Right lobe of liver (tissue), 6 donors: ENCODE data around the gene APP. TPM values are rescaled to one million over a fixed set of nuclear protein-coding genes. Genes with fewer than 3 reads are reported as not detected.

Source experiments
- ATAC-seq, 4 donors: fragments of 200-7000 bp; cut with Tn5 transposase; one replicate each; pipeline ENCODE4 v1.9.1; 2020; ENCODE audit warnings: mild to moderate bottlenecking in 4 of 4, moderate library complexity in 4 of 4
- DNase-seq, 3 donors: peaks; one replicate each; pipeline ENCODE4 v3.0.0-alpha.2; 2020
- H3K27ac ChIP-seq, 3 donors: fragments of 200-600 bp; one replicate each; pipeline ENCODE4 v1.8.0; 2022
- H3K27me3 ChIP-seq, 2 donors: fragments of 200-600 bp; one replicate each; pipeline ENCODE4 v1.8.0; 2022
- H3K36me3 ChIP-seq, 4 donors: fragments of 200-600 bp; sonication (generic) in 1 of 4; one replicate each; pipeline versions ENCODE4 v1.5.1 to v1.8.0; 2017 to 2022; ENCODE audit warnings: control low read depth in 1 of 4
- H3K4me1 ChIP-seq, 4 donors: fragments of 200-600 bp; sonication (generic) in 1 of 4; one replicate each; pipeline versions ENCODE4 v1.5.1 to v1.8.0; 2017 to 2022; ENCODE audit warnings: control low read depth in 1 of 4
- H3K4me3 ChIP-seq, 3 donors: fragments of 200-600 bp; one replicate each; pipeline ENCODE4 v1.8.0; 2022
- H3K9me3 ChIP-seq, 4 donors: fragments of 200-600 bp; sonication (generic) in 1 of 4; one replicate each; pipeline versions ENCODE4 v1.5.1 to v1.8.0; 2017 to 2022; ENCODE audit warnings: control low read depth in 1 of 4
- POLR2A ChIP-seq: fragments of 450-650 bp; IDR thresholded peaks from one replicate; pipeline ENCODE4 v1.6.1; 2017; ENCODE audit warnings: antibody characterized with exemption, mild to moderate bottlenecking
- WGBS: methylation state at CpG from one replicate; pipeline ENCODE4 v1.1.6; 2018; ENCODE audit warnings: low coverage, low lambda C conversion rate; ENCODE audit not compliant: insufficient coverage; ENCODE audit errors: missing lambda C conversion rate; 5-methylcytosine and 5-hydroxymethylcytosine counted together
- intact Hi-C, 2 donors: fragments of 100-400 bp; cut with DNase I; formaldehyde crosslinking; loops; one replicate each; pipeline versions ENCODE4 v1.11.2 to v1.14.1; 2022
- total RNA-seq, 6 experiments: library from RNA; depleted of rRNA in 2 of 6; stranded (reverse); fragments of >200 nt in 2 of 6; fragmentation: NEBNext Ultra II Directional in 3 of 6; extraction: Animal tissue kit (Norgen Biotek cat#: 25700) in 3 of 6; gene quantifications; one replicate each; pipeline versions ENCODE4 v1.1.0 to v1.2.4, GENCODE V29; 2016 to 2023
- TF ChIP-seq, protein P1 (sequence below), 4 donors: fragments of 200-600 bp in 3 of 4; fragments of 450-650 bp in 1 of 4; IDR thresholded peaks; one replicate each; pipeline versions ENCODE4 v1.5.1 to v1.8.0; 2016 to 2022; ENCODE audit warnings: antibody characterized with exemption in 4 of 4, mild to moderate bottlenecking in 2 of 4
- donor health status: DM: no; HTN: yes; CAD: no.
- donor health status: DM: no; HTN: no; CAD: no.
- donor health status: DM: no; HTN: no; CAD: no.
- donor health status: DM: no; HTN: yes; CAD: no.
- donor health status: DM: no; HTN: yes; CAD: no.

Gene APP
- total RNA-seq, 6 experiments from 2014 or later = 127 to 262 (median 208) TPM

DNA sequence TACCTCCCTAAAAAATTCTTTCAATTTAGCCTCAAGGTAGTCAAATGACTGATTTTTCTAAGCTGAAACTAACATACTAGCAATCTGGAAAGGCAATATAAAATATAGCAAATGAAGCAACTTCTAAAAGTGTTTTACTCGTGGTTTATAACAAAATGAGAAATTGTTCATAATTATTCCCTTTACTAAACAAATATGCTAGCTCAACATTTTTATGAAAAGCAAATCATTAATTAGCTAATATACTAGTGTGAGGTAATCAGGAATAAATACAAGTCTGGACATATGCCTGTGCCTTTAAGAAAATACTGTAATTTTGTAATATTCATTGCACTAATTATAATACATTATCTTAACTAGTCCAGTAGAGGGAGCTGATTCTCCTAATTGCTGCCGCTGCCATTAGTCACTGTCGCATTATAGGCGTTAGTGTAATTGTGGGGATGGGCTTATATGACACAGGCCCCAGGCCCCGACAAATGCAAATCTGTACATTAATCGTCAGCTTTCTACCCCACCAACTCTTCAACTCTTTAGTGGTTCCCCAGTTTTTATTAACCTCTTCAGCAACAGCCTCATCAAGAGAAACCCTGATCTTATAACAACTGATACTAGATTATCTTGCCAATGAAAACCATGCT is 274.9 kb downstream of the APP start:
- peaks cover 0 to 8% (median under 1%) of the 10 kb centered on the region in 4 donors for H3K36me3 ChIP-seq
- TF ChIP-seq, protein P1, sequence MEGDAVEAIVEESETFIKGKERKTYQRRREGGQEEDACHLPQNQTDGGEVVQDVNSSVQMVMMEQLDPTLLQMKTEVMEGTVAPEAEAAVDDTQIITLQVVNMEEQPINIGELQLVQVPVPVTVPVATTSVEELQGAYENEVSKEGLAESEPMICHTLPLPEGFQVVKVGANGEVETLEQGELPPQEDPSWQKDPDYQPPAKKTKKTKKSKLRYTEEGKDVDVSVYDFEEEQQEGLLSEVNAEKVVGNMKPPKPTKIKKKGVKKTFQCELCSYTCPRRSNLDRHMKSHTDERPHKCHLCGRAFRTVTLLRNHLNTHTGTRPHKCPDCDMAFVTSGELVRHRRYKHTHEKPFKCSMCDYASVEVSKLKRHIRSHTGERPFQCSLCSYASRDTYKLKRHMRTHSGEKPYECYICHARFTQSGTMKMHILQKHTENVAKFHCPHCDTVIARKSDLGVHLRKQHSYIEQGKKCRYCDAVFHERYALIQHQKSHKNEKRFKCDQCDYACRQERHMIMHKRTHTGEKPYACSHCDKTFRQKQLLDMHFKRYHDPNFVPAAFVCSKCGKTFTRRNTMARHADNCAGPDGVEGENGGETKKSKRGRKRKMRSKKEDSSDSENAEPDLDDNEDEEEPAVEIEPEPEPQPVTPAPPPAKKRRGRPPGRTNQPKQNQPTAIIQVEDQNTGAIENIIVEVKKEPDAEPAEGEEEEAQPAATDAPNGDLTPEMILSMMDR (IDR thresholded peaks at IDR 0.05) = peak; percentile 52 to 57 (median 54)
- no peak for TF ChIP-seq POLR2A
- 32% methylated on average over 6 of the region's 6 CpGs for WGBS
- H3K4me1 ChIP-seq = no peaks in the 10 kb centered on the region
- H3K27me3 ChIP-seq = no peaks in the 10 kb centered on the region
- peaks cover 0 to 3% (median 0%) of the 10 kb centered on the region in 4 donors for H3K9me3 ChIP-seq
- ATAC-seq = peak; percentile 79 to 89 (median 82)
- H3K27ac ChIP-seq = no peak overlapping the region
- intact Hi-C loops = no loop called here
- no peak for DNase-seq
- no peak overlapping the region for H3K4me3 ChIP-seq

DNA sequence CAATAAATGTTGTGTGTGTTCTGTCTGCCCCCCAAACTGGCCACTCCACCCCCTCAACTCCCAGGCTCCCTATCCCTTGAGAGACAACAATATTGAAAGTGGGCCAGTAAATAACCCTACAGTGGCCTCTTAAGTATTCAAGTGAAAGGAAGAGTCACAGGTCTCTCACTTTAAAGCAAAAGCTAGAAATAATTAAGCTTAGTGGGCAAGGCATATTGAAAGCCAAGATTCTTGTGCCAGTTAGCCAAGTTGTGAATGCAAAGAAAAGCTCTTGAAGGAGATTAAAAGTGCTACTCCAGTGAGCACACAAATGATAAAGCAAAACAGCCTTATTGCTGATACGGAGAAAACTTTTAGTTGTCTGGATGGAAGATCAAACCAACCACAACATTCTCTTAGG is 277.4 kb downstream of the APP start:
- Histone ChIP-seq H3K4me3 (no peak overlapping the region), H3K4me1 (peaks cover 0 to 20% (median 6%) of the 10 kb centered on the region in 4 donors), H3K27me3 (no peaks in the 10 kb centered on the region), H3K9me3 (peaks cover 0 to 3% (median 0%) of the 10 kb centered on the region in 4 donors), H3K36me3 (peaks cover 0 to 9% (median 0%) of the 10 kb centered on the region in 4 donors), H3K27ac (no peak overlapping the region)
- intact Hi-C loops = no loop called here
- ATAC-seq (no peak), DNase-seq (no peak)
- WGBS = 100% methylated on average over 1 of the region's 1 CpG
- no peak for TF ChIP-seq POLR2A
- TF ChIP-seq, protein P1 (IDR thresholded peaks at IDR 0.05) = no peak

DNA sequence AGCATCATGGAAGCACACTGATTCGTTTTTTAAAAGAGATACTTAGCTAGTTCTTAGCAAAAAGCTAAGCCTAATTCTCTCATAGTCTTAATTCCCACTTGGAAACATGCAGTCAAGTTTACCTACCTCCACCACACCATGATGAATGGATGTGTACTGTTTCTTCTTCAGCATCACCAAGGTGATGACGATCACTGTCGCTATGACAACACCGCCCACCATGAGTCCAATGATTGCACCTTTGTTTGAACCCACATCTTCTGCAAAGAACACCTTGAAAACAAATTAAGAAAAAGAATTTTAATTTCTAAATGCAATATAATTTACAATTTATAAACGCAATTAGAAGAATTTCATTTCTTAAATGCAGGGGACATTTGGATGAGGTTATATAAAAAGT is 279.0 kb downstream of the APP start:
- 91% methylated on average over 5 of the region's 5 CpGs for WGBS
- no peak overlapping the region for H3K27ac ChIP-seq
- H3K9me3 ChIP-seq = peaks cover 0 to 3% (median 0%) of the 10 kb centered on the region in 4 donors
- peaks cover 0 to 6% (median 0%) of the 10 kb centered on the region in 4 donors for H3K36me3 ChIP-seq
- DNase-seq (no peak), ATAC-seq (no peak)
- TF ChIP-seq POLR2A = no peak
- TF ChIP-seq, protein P1 (IDR thresholded peaks at IDR 0.05) = no peak
- H3K4me3 ChIP-seq = no peak overlapping the region
- H3K4me1 ChIP-seq = peaks cover 0 to 22% (median 9%) of the 10 kb centered on the region in 4 donors
- intact Hi-C loops = no loop called here
- no peaks in the 10 kb centered on the region for H3K27me3 ChIP-seq

DNA sequence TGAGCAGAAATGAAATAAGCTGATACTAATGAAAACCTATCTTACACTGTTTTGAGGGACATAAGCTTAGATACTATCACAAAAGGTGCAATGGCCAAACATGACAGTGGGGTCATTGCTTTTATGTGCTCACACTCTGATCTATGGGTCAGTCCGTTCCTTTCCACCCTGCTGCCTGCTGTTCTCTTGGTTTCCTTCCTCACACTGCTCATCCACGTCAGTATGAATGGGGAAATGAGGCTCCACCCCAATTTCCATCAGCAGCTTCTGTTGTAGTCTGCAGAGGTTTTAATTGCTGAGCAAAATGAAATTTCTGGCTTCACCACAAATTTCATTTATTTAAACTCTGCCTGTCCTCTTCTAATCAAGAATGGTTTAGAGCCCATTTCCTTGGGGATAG is 280.6 kb downstream of the APP start:
- no peaks in the 10 kb centered on the region for H3K27me3 ChIP-seq
- ATAC-seq (peak in 3 of 4 donors; percentile 18 to 42 (median 32)), DNase-seq (no peak)
- no peak overlapping the region for H3K4me3 ChIP-seq
- TF ChIP-seq, protein P1 (IDR thresholded peaks at IDR 0.05) = no peak
- no peak for TF ChIP-seq POLR2A
- peaks cover 0 to 3% (median 0%) of the 10 kb centered on the region in 4 donors for H3K9me3 ChIP-seq
- intact Hi-C loops = no loop called here
- peaks cover 0 to 6% (median 0%) of the 10 kb centered on the region in 4 donors for H3K36me3 ChIP-seq
- no peak overlapping the region for H3K27ac ChIP-seq
- WGBS = 76% methylated on average over 2 of the region's 2 CpGs
- H3K4me1 ChIP-seq = peaks cover 0 to 22% (median 9%) of the 10 kb centered on the region in 4 donors
